IMR-90 (cell line): ENCODE data around the gene NHEJ1. TPM values are rescaled to one million over a fixed set of nuclear protein-coding genes. Genes with fewer than 3 reads are reported as not detected.

ENCODE experiments used
- ATAC-seq: fragments of 200-7000 bp; cut with Tn5 transposase; 2 replicates; pipeline ENCODE4 v1.9.1; 2020; ENCODE audit warnings: low read depth, mild to moderate bottlenecking, moderate library complexity
- BruUV-seq: library from RNA; stranded (reverse); fragments of 400-500 nt; replicated peaks from 2 replicates; lab custom pipeline; 2021; lab: Mats Ljungman, UMichigan
- CTCF ChIA-PET: fragments of 300-600 bp; formaldehyde crosslinking; extraction: SDS; loops from one replicate; lab custom pipeline; 2021; ENCODE audit warnings: antibody characterized with exemption; lab: Yijun Ruan, JAX
- POLR2A ChIA-PET: fragments of 300-600 bp; sonication (Branson Sonifier 250); formaldehyde crosslinking; loops from one replicate; lab custom pipeline; 2022; ENCODE audit warnings: antibody characterized with exemption; ENCODE audit not compliant: unreplicated experiment; lab: Charles Lee
- DNase-seq: peaks from one replicate; pipeline ENCODE4 v3.0.0; 2013
- H2AFZ ChIP-seq: replicated peaks from 2 replicates; pipeline ENCODE3; 2013; ENCODE audit warnings: low read length, mild to moderate bottlenecking; ENCODE audit not compliant: poor library complexity
- H2AK5ac ChIP-seq: 2 replicates; pipeline ENCODE4 v1.6.1; 2013; ENCODE audit warnings: low read depth, low read length, inconsistent platforms
- H2AK9ac ChIP-seq: replicated peaks from 2 replicates; pipeline ENCODE3; 2013; ENCODE audit warnings: mild to moderate bottlenecking, low read depth, low read length, moderate library complexity; ENCODE audit not compliant: poor library complexity
- H2BK120ac ChIP-seq: 2 replicates; pipeline ENCODE4 v1.6.1; 2013; ENCODE audit warnings: low read depth, low read length, inconsistent platforms
- H2BK15ac ChIP-seq: 3 replicates; pipeline ENCODE4 v1.6.1; 2013; ENCODE audit warnings: low read depth, low read length, inconsistent platforms
- H2BK20ac ChIP-seq: 2 replicates; pipeline ENCODE4 v1.6.1; 2013; ENCODE audit warnings: low read depth, mild to moderate bottlenecking, inconsistent platforms, low read length, moderate library complexity
- H2BK5ac ChIP-seq: 2 replicates; pipeline ENCODE4 v1.6.1; 2013; ENCODE audit warnings: mild to moderate bottlenecking, low read depth, low read length, inconsistent platforms; ENCODE audit not compliant: poor library complexity, severe bottlenecking
- H3K14ac ChIP-seq: replicated peaks from 2 replicates; pipeline ENCODE4 v1.6.1; 2013; ENCODE audit warnings: low read depth, low read length, inconsistent platforms
- H3K18ac ChIP-seq: 2 replicates; pipeline ENCODE4 v1.6.1; 2013; ENCODE audit warnings: low read depth, low read length, control low read depth
- H3K23ac ChIP-seq: 2 replicates; pipeline ENCODE4 v1.6.1; 2013; ENCODE audit warnings: low read depth, low read length, inconsistent platforms
- H3K27ac ChIP-seq: 2 replicates; pipeline ENCODE4 v1.5.1; 2013; ENCODE audit warnings: mild to moderate bottlenecking, control low read depth, low read length; ENCODE audit not compliant: insufficient read depth
- H3K27me3 ChIP-seq: 2 replicates; pipeline ENCODE4 v1.6.1; 2013; ENCODE audit warnings: low read length; ENCODE audit not compliant: control insufficient read depth, insufficient read depth
- H3K36me3 ChIP-seq: 2 replicates; pipeline ENCODE4 v1.6.1; 2013; ENCODE audit warnings: low read length, mixed read lengths; ENCODE audit not compliant: control insufficient read depth, insufficient read depth
- H3K4ac ChIP-seq: 2 replicates; pipeline ENCODE4 v1.6.1; 2013; ENCODE audit warnings: low read depth, low read length, inconsistent platforms
- H3K4me1 ChIP-seq: 2 replicates; pipeline ENCODE4 v1.6.1; 2013; ENCODE audit warnings: low read length, mixed read lengths; ENCODE audit not compliant: control insufficient read depth, insufficient read depth
- H3K4me2 ChIP-seq: 2 replicates; pipeline ENCODE4 v1.6.1; 2013; ENCODE audit warnings: low read depth, mild to moderate bottlenecking, control low read depth, low read length, moderate library complexity
- H3K4me3 ChIP-seq: 2 replicates; pipeline ENCODE4 v1.5.1; 2013; ENCODE audit warnings: low read depth, mild to moderate bottlenecking, control low read depth, low read length, moderate library complexity; ENCODE audit not compliant: insufficient read depth
- H3K56ac ChIP-seq: 2 replicates; pipeline ENCODE4 v1.6.1; 2013; ENCODE audit warnings: low read length, inconsistent platforms; ENCODE audit not compliant: insufficient read depth; ENCODE audit errors: extremely low read depth
- H3K79me1 ChIP-seq, 2 experiments: 2 replicates each; pipeline ENCODE4 v1.6.1; 2013; ENCODE audit warnings: low read length in 2 of 2, inconsistent platforms in 1 of 2, low read depth in 1 of 2
- H3K9ac ChIP-seq: 2 replicates; pipeline ENCODE4 v1.6.1; 2013; ENCODE audit warnings: low read depth, low read length, control low read depth
- H3K9me1 ChIP-seq: 2 replicates; pipeline ENCODE4 v1.6.1; 2013; ENCODE audit warnings: low read length, inconsistent platforms; ENCODE audit not compliant: insufficient read depth
- H3K9me3 ChIP-seq: 2 replicates; pipeline ENCODE4 v1.6.1; 2013; ENCODE audit warnings: low read length; ENCODE audit not compliant: control insufficient read depth, insufficient read depth
- H4K20me1 ChIP-seq: 2 replicates; pipeline ENCODE4 v1.6.1; 2013; ENCODE audit warnings: low read length, inconsistent platforms; ENCODE audit not compliant: insufficient read depth
- H4K5ac ChIP-seq: 2 replicates; pipeline ENCODE4 v1.6.1; 2013; ENCODE audit warnings: mild to moderate bottlenecking, low read depth, low read length, control low read depth
- H4K8ac ChIP-seq, 2 experiments: 2 replicates each; pipeline ENCODE4 v1.6.1; 2013; ENCODE audit warnings: low read depth in 2 of 2, low read length in 2 of 2, control low read depth in 1 of 2, inconsistent platforms in 1 of 2
- H4K91ac ChIP-seq: 2 replicates; pipeline ENCODE4 v1.6.1; 2013; ENCODE audit warnings: low read depth, low read length, inconsistent platforms; ENCODE audit not compliant: insufficient read depth
- BHLHE40 ChIP-seq: fragments of 150-350 bp; IDR thresholded peaks from 2 replicates; pipeline ENCODE4 v1.6.1; 2016; ENCODE audit warnings: mild to moderate bottlenecking, low read depth, low read length
- CEBPB ChIP-seq: IDR thresholded peaks from 2 replicates; pipeline ENCODE4 v1.6.1; 2012; ENCODE audit warnings: low read depth, low read length, improper control_type of control experiment
- CHD1 ChIP-seq: IDR thresholded peaks from 2 replicates; pipeline ENCODE4 v1.6.1; 2012; ENCODE audit warnings: low read depth, low read length, improper control_type of control experiment
- FOS ChIP-seq: fragments of 150-350 bp; IDR thresholded peaks from 2 replicates; pipeline ENCODE4 v1.6.1; 2016; ENCODE audit warnings: low read depth, low read length
- MAZ ChIP-seq: IDR thresholded peaks from 2 replicates; pipeline ENCODE4 v1.6.1; 2012; ENCODE audit warnings: low read depth, mild to moderate bottlenecking, low read length, improper control_type of control experiment, moderate library complexity, borderline replicate concordance
- MXI1 ChIP-seq: IDR thresholded peaks from 2 replicates; pipeline ENCODE4 v1.6.1; 2012; ENCODE audit warnings: low read depth, mild to moderate bottlenecking, low read length, moderate library complexity, borderline replicate concordance
- POLR2A ChIP-seq: IDR thresholded peaks from 2 replicates; pipeline ENCODE4 v1.6.1; 2012; ENCODE audit warnings: mild to moderate bottlenecking, low read depth, low read length
- RCOR1 ChIP-seq: IDR thresholded peaks from 2 replicates; pipeline ENCODE4 v1.6.1; 2012; ENCODE audit warnings: mild to moderate bottlenecking, low read length, improper control_type of control experiment; ENCODE audit not compliant: insufficient replicate concordance
- RFX5 ChIP-seq: IDR thresholded peaks from 2 replicates; pipeline ENCODE4 v1.8.0; 2012; ENCODE audit warnings: low read depth, mild to moderate bottlenecking, low read length, moderate library complexity
- WGBS, 2 experiments: methylation state at CpG; one replicate each; pipeline versions ENCODE4 v1.1.5 to v1.1.7; 2013; ENCODE audit warnings: missing lambda C conversion rate in 2 of 2; ENCODE audit not compliant: insufficient read length in 1 of 2; ENCODE audit errors: extremely low coverage in 2 of 2; 5-methylcytosine and 5-hydroxymethylcytosine counted together
- dilution Hi-C: fragments of 300-500 bp; cut with HindIII; formaldehyde crosslinking; loops from one replicate; pipeline ENCODE4 v1.14.3; 2018; ENCODE audit warnings: low sequenced_read_pairs; ENCODE audit not compliant: unreplicated experiment
- in situ Hi-C: fragments of 300-500 bp; cut with MboI; formaldehyde crosslinking; loops from 3 replicates; pipeline ENCODE4 v1.14.3; 2019; ENCODE audit warnings: low sequenced_read_pairs, inconsistent platforms, mixed read lengths
- intact Hi-C: fragments of 100-400 bp; cut with micrococcal nuclease; formaldehyde crosslinking; loops from 2 replicates; pipeline ENCODE4 v1.10.0; 2022
- polyA plus RNA-seq, 3 experiments: library from polyadenylated mRNA; depleted of rRNA; stranded (reverse); fragments of >200 nt; gene quantifications; 2 replicates each; pipeline ENCODE4 v1.2.3, GENCODE V29; 2012; ENCODE audit warnings: low replicate concordance in 1 of 3
- total RNA-seq: library from RNA; depleted of rRNA; stranded (reverse); fragments of >200 nt; gene quantifications from 2 replicates; pipeline ENCODE4 v1.2.3, GENCODE V29; 2012
- TF ChIP-seq, protein P1 (sequence below): fragments of 150-350 bp; IDR thresholded peaks from 2 replicates; pipeline ENCODE4 v1.6.1; 2017; ENCODE audit warnings: mild to moderate bottlenecking, antibody characterized with exemption, low read length, low read depth
- TF ChIP-seq, protein P2 (sequence below): fragments of 150-350 bp; IDR thresholded peaks from 2 replicates; pipeline ENCODE4 v1.6.1; 2016; ENCODE audit warnings: low read depth, mild to moderate bottlenecking, low read length, moderate library complexity, borderline replicate concordance

NHEJ1 gene
- total and polyA plus RNA-seq, 2 of the 4 experiments (the other 2 are of a cell fraction) = 12.5 to 23.1 TPM

DNA sequence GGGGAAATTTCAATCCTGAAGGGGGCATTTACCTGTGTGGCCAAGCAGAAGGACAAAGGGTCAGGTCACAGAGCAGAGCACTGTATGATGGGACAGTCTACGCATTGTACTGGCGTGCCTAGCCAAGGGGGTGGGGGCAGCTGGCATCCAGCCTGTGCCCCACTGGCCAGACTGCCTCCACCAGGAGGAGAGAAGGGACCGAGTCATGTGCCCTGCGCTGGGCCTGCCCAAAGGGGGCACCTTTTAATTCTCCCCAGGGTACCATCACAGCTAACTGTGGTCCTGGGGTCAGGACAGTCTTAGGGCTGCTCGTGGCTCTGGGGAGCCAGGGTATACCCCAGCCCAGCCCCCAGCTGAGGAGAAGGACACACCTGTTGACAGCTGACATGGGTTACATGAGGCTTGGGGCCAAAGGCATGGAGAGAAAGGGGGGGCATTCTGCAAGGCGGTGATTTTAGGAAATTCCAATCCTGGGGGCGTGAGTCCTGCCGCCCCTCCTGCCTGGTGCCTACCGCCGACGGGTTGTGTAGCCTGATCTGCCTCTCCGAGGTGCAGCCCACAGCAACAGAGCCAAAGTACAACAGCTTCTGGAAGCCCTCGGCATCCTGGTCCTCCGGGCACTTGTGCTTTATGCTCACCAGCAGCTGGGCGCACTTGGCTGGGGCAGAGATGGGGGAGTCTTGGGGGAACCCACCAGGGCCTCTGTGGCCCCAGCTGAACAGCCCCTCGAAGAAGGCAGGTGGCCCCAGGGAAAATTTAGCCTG lies 130.3 kb downstream of the NHEJ1 start:
- ATAC-seq (no peak), DNase-seq (no peak)
- H3K56ac ChIP-seq = no peak overlapping the region
- H3K27me3 ChIP-seq = peaks cover 45% of the 10 kb centered on the region
- no peaks in the 10 kb centered on the region for H3K9me1 ChIP-seq
- H3K27ac ChIP-seq = no peak overlapping the region
- H3K4me2 ChIP-seq = no peak overlapping the region
- H2AK5ac ChIP-seq = no peak overlapping the region
- H3K36me3 ChIP-seq = no peaks in the 10 kb centered on the region
- H3K9me3 ChIP-seq = no peaks in the 10 kb centered on the region
- ChIA-PET CTCF (interaction anchor here (0.5 to 1.7 kb wide), 21 partner anchors 8 to 347 kb away, joined by 3 to 17 read pairs (median 4); partner anchors contain the start of gene CFAP65), POLR2A (interaction anchor here (0.5 kb wide), 1 partner anchor 45 kb away, joined by 3 read pairs; no protein-coding TSS in a partner anchor)
- no peak overlapping the region for H2BK120ac ChIP-seq
- no peaks in the 10 kb centered on the region for H3K4me1 ChIP-seq
- H4K5ac ChIP-seq = no peak overlapping the region
- H2BK15ac ChIP-seq = no peak overlapping the region
- H3K23ac ChIP-seq = no peak overlapping the region
- H3K4ac ChIP-seq = no peak overlapping the region
- no peak overlapping the region for H3K18ac ChIP-seq
- no peak overlapping the region for H3K4me3 ChIP-seq
- H4K8ac ChIP-seq = no peak overlapping the region
- H4K20me1 ChIP-seq = 0 out of 2 replicates have a peak, but pooled peaks cover 8% of the 10 kb centered on the region
- TF ChIP-seq MXI1 (no peak), CHD1 (no peak), RFX5 (no peak), CEBPB (no peak), RCOR1 (no peak), BHLHE40 (no peak), MAZ (no peak), FOS (no peak), POLR2A (no peak)
- TF ChIP-seq, protein P1, sequence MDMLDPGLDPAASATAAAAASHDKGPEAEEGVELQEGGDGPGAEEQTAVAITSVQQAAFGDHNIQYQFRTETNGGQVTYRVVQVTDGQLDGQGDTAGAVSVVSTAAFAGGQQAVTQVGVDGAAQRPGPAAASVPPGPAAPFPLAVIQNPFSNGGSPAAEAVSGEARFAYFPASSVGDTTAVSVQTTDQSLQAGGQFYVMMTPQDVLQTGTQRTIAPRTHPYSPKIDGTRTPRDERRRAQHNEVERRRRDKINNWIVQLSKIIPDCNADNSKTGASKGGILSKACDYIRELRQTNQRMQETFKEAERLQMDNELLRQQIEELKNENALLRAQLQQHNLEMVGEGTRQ = no peak
- TF ChIP-seq, protein P2, sequence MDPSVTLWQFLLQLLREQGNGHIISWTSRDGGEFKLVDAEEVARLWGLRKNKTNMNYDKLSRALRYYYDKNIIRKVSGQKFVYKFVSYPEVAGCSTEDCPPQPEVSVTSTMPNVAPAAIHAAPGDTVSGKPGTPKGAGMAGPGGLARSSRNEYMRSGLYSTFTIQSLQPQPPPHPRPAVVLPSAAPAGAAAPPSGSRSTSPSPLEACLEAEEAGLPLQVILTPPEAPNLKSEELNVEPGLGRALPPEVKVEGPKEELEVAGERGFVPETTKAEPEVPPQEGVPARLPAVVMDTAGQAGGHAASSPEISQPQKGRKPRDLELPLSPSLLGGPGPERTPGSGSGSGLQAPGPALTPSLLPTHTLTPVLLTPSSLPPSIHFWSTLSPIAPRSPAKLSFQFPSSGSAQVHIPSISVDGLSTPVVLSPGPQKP = no peak
- H2BK5ac ChIP-seq = no peak overlapping the region
- in situ Hi-C loops (no loop called here), intact Hi-C loops (no loop called here), dilution Hi-C loops (no loop called here)
- H2BK20ac ChIP-seq = no peak overlapping the region
- H3K9ac ChIP-seq = no peak overlapping the region
- H2AFZ ChIP-seq = peak overlapping the region; percentile 69
- WGBS, 2 experiments = no CpG with 5 or more reads among the region's 16 CpGs
- H4K91ac ChIP-seq = no peak overlapping the region
- H2AK9ac ChIP-seq = peak overlapping the region; percentile 26
- BruUV-seq = no TSS peak
- no peaks in the 10 kb centered on the region for H3K79me1 ChIP-seq
- H3K14ac ChIP-seq = no peak overlapping the region
